Iris pigment epithelial cell (primary cell): ENCODE measurements around the gene PDSS2.

Source experiments
- DNase-seq: peaks from one replicate; pipeline ENCODE4 v3.0.0-alpha.2; 2011; ENCODE audit warnings: low read depth

PDSS2 gene

GRCh38 chr6:107267634-107268033 is 191.7 kb downstream of the PDSS2 start:
- DNase-seq: no peak

GRCh38 chr6:107267006-107267405 is 192.4 kb downstream of the PDSS2 start:
- no peak for DNase-seq

- no peak for DNase-seq
Observed at GRCh38 chr6:107266563-107266962, 192.8 kb downstream of the PDSS2 start.

GRCh38 chr6:107264357-107264840 is 195.0 kb downstream of the PDSS2 start:
- DNase-seq: peak; percentile 90

- DNase-seq: no peak
Observed at GRCh38 chr6:107259951-107260350, 199.4 kb downstream of the PDSS2 start.

GRCh38 chr6:107248147-107248546 is 211.2 kb downstream of the PDSS2 start:
- DNase-seq: no peak

- DNase-seq: peak; percentile 31
Observed at GRCh38 chr6:107246972-107247615, 212.3 kb downstream of the PDSS2 start.

GRCh38 chr6:107246249-107246971 is 213.0 kb downstream of the PDSS2 start:
- DNase-seq: no peak

- DNase-seq: no peak
Observed at GRCh38 chr6:107244742-107245480, 214.5 kb downstream of the PDSS2 start.

- DNase-seq: no peak
Observed at GRCh38 chr6:107244082-107244741, 215.2 kb downstream of the PDSS2 start.

- no peak for DNase-seq
Observed at GRCh38 chr6:107243471-107243870, 215.9 kb downstream of the PDSS2 start.

- DNase-seq: peak; percentile 83
Observed at GRCh38 chr6:107237992-107238660, 221.2 kb downstream of the PDSS2 start.

- peak; percentile 39 for DNase-seq
Observed at GRCh38 chr6:107235511-107235910, 223.9 kb downstream of the PDSS2 start.

- no peak for DNase-seq
Observed at GRCh38 chr6:107235007-107235406, 224.4 kb downstream of the PDSS2 start.

- no peak for DNase-seq
Observed at GRCh38 chr6:107231243-107231642, 228.1 kb downstream of the PDSS2 start.

GRCh38 chr6:107230448-107230847 is 228.9 kb downstream of the PDSS2 start:
- DNase-seq: no peak

GRCh38 chr6:107230024-107230423 is 229.3 kb downstream of the PDSS2 start:
- DNase-seq: no peak

GRCh38 chr6:107228754-107229153 is 230.6 kb downstream of the PDSS2 start:
- no peak for DNase-seq

GRCh38 chr6:107221519-107221918 is 237.8 kb downstream of the PDSS2 start:
- DNase-seq: no peak

GRCh38 chr6:107219851-107220250 is 239.5 kb downstream of the PDSS2 start:
- no peak for DNase-seq

- DNase-seq: no peak
Observed at GRCh38 chr6:107218142-107218541, 241.2 kb downstream of the PDSS2 start.

GRCh38 chr6:107217248-107217647 is 242.1 kb downstream of the PDSS2 start:
- DNase-seq: no peak
